A673 (cell line): ENCODE data around the gene PXDN.
"Not testable (repeated sequence)": the region's sequence is repeated elsewhere in the genome, so short reads cannot be mapped to it uniquely, and the experiment has no call there.

Experiments used
- EZH2 ChIP-seq: fragments of 200-600 bp; sonication (generic); IDR thresholded peaks from 2 replicates; pipeline ENCODE4 v1.6.1; 2017; ENCODE audit warnings: borderline replicate concordance, low read depth, mild to moderate bottlenecking, mixed read lengths, antibody characterized with exemption, low read length; ENCODE audit not compliant: poor library complexity, severe bottlenecking
- TF ChIP-seq, protein P1 (sequence below): fragments of 300-800, 200-600 bp; sonication (generic); conservative IDR thresholded peaks from 2 replicates; pipeline ENCODE4 v1.5.1; 2017; ENCODE audit warnings: low read depth, mild to moderate bottlenecking, antibody characterized with exemption, low read length, moderate library complexity, mixed read lengths

DNA sequence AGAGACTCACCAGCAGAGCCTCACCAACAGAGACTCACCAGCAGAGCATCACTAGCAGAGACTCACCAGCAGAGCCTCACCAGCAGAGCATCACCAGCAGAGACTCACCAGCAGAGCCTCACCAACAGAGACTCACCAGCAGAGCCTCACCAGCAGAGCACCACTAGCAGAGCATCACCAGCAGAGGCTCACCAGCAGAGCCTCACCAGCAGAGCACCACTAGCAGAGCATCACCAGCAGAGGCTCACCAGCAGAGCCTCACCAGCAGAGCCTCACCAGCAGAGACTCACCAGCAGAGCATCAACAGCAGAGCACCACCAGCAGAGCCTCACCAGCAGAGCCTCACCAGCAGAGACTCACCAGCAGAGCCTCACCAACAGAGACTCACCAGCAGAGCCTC lies 35.7 kb upstream of the PXDN start:
- TF ChIP-seq, protein P1, sequence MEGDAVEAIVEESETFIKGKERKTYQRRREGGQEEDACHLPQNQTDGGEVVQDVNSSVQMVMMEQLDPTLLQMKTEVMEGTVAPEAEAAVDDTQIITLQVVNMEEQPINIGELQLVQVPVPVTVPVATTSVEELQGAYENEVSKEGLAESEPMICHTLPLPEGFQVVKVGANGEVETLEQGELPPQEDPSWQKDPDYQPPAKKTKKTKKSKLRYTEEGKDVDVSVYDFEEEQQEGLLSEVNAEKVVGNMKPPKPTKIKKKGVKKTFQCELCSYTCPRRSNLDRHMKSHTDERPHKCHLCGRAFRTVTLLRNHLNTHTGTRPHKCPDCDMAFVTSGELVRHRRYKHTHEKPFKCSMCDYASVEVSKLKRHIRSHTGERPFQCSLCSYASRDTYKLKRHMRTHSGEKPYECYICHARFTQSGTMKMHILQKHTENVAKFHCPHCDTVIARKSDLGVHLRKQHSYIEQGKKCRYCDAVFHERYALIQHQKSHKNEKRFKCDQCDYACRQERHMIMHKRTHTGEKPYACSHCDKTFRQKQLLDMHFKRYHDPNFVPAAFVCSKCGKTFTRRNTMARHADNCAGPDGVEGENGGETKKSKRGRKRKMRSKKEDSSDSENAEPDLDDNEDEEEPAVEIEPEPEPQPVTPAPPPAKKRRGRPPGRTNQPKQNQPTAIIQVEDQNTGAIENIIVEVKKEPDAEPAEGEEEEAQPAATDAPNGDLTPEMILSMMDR = not testable (repeated sequence)
- TF ChIP-seq EZH2 = not testable (repeated sequence)
